B cell (primary cell): Measurements from ENCODE around the gene ERAP2.

Source experiments
- EZH2 ChIP-seq: IDR thresholded peaks from 2 replicates; pipeline ENCODE4 v1.6.1; 2012; ENCODE audit warnings: borderline replicate concordance, low read depth, mild to moderate bottlenecking, moderate library complexity, low read length; ENCODE audit not compliant: insufficient read depth, poor library complexity, severe bottlenecking
- TF ChIP-seq, protein P1 (sequence below): fragments of 200-600 bp; IDR thresholded peaks from one replicate; pipeline ENCODE4 v1.8.0; 2022; ENCODE audit warnings: antibody characterized with exemption, mild to moderate bottlenecking

DNA sequence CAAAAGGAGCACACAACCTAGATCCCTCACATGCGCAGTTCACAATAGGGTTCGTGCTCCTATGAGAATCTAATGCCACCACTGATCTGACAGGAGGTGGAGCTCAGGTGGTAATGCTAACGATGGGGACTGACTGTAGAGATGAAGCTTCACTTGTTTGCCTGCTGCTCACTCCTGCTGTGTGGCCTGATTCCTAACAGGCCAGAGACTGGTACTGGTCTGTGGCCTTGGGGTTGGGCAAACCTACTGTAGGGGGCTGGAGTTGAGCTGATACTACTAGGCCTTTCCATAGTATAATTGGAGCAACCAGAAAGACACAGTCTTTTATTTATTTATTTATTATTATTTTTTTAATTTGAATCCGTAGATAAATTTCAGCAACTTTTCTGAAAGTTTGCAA, 64.8 kb downstream of the ERAP2 start:
- TF ChIP-seq, protein P1, sequence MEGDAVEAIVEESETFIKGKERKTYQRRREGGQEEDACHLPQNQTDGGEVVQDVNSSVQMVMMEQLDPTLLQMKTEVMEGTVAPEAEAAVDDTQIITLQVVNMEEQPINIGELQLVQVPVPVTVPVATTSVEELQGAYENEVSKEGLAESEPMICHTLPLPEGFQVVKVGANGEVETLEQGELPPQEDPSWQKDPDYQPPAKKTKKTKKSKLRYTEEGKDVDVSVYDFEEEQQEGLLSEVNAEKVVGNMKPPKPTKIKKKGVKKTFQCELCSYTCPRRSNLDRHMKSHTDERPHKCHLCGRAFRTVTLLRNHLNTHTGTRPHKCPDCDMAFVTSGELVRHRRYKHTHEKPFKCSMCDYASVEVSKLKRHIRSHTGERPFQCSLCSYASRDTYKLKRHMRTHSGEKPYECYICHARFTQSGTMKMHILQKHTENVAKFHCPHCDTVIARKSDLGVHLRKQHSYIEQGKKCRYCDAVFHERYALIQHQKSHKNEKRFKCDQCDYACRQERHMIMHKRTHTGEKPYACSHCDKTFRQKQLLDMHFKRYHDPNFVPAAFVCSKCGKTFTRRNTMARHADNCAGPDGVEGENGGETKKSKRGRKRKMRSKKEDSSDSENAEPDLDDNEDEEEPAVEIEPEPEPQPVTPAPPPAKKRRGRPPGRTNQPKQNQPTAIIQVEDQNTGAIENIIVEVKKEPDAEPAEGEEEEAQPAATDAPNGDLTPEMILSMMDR, result no peak
- TF ChIP-seq EZH2, result no peak
